Mesodermal cell (in vitro differentiated cells): Measurements from ENCODE around the gene MITD1.
A peak's percentile ranks its signal among the peaks of the same experiment; 100 is the strongest.
"Not testable (repeated sequence)": the region's sequence is repeated elsewhere in the genome, so short reads cannot be mapped to it uniquely, and the experiment has no call there.

Experiments
- H3K27ac ChIP-seq: 2 replicates; pipeline ENCODE4 v1.7.0; 2013; ENCODE audit warnings: mild to moderate bottlenecking, low read depth, low read length, moderate library complexity; ENCODE audit not compliant: severe bottlenecking
- H3K36me3 ChIP-seq: 2 replicates; pipeline ENCODE4 v1.7.1; 2013; ENCODE audit warnings: mild to moderate bottlenecking, low read length, moderate library complexity; ENCODE audit not compliant: control insufficient read depth, insufficient read depth
- H3K4me1 ChIP-seq: one replicate; pipeline ENCODE4 v1.7.1; 2013; ENCODE audit warnings: mild to moderate bottlenecking, low read length; ENCODE audit not compliant: insufficient read depth, control insufficient read depth, poor library complexity, severe bottlenecking
- H3K4me3 ChIP-seq: 2 replicates; pipeline ENCODE4 v1.7.0; 2013; ENCODE audit warnings: low read length, control low read depth, mild to moderate bottlenecking; ENCODE audit not compliant: insufficient read depth, poor library complexity, severe bottlenecking; ENCODE audit errors: extremely low read depth
- H3K9me3 ChIP-seq: 2 replicates; pipeline ENCODE4 v1.7.1; 2013; ENCODE audit warnings: mild to moderate bottlenecking, low read length, moderate library complexity; ENCODE audit not compliant: control insufficient read depth
- WGBS, 2 experiments: methylation state at CpG; one replicate each; pipeline ENCODE4 v1.1.5; 2013; ENCODE audit warnings: missing lambda C conversion rate in 2 of 2; ENCODE audit not compliant: insufficient coverage in 2 of 2; 5-methylcytosine and 5-hydroxymethylcytosine counted together

MITD1 gene

DNA sequence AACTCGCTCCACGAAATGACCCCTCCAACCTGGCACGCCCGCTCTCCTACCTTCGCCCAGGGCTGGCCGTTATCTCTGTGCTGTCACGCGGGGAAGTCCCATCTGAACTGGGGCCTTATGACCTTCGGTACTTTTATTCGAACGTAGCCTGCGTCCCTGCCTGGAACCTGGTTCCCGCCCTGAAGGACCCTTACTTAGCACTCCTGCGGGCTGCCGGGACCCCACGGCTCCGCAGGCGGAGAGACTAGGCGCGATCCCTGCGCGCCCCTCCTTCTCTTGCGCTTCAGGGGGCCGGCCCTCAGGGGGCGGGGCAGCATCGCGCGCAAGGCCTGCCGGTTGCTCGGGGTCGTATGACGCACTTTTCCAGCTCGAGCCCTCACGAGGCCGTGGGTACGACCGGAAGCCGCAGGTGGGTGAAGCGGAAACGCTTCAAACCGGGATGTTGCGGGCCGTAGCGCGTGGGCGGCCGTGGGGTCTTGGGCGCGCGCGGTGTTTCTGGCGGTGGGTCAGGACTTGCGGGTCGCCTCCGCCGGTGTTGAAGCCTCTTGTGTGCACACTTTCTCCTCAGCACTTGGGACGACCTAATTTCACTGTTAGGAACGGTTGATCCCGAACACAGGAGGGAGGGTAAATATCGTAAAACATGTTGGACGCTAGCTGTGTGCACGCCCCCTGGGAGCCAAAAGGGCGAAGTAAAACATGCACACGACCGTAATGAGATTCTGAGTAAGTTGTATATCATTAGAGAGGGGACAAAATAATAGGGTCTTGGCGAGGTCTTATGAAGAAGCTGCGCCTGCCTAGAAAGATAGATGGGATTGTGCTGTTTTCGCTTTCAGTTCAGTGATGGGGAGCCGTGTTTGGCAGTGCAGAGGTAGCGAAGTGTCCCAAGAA, 26.0 kb downstream of the MITD1 start, which contains the start of the genes LIPT1 and TSGA10:
Gene LIPT1 (plus strand): TSS at position 325 of the 894 bp plus-strand sequence. CDS start 6,991 bp downstream, outside the sequence.
Gene TSGA10 (minus strand): TSS at position 300 of the 894 bp plus-strand sequence. CDS start 45,503 bp downstream, outside the sequence.
- Histone ChIP-seq H3K36me3 (peaks cover 14% of the 10 kb centered on the region), H3K9me3 (no peaks in the 10 kb centered on the region), H3K27ac (peak within 1 kb of the TSS; percentile 48), H3K4me3 (peak within 1 kb of the TSS; percentile 67), H3K4me1 (peaks cover 5% of the 10 kb centered on the region)
- 0 to 1% methylated on average over 57 of the region's 70 CpGs for WGBS, 2 experiments

GRCh38 chr2:99153921-99154604, 26.8 kb downstream of the MITD1 start:
- Histone ChIP-seq H3K27ac (no peak overlapping the region), H3K4me3 (peak overlapping the region; percentile 67), H3K36me3 (peaks cover 12% of the 10 kb centered on the region), H3K9me3 (no peaks in the 10 kb centered on the region), H3K4me1 (peaks cover 5% of the 10 kb centered on the region)
- 57 to 61% methylated on average over 11 of the region's 12 CpGs for WGBS, 2 experiments

- Histone ChIP-seq H3K4me3 (no peak overlapping the region), H3K4me1 (peaks cover 5% of the 10 kb centered on the region), H3K9me3 (no peaks in the 10 kb centered on the region), H3K27ac (no peak overlapping the region), H3K36me3 (peaks cover under 1% of the 10 kb centered on the region)
- 89 to 91% methylated on average over 6 to 7 of the region's 7 CpGs for WGBS, 2 experiments
Measured at GRCh38 chr2:99152199-99152895, 28.5 kb downstream of the MITD1 start.

DNA sequence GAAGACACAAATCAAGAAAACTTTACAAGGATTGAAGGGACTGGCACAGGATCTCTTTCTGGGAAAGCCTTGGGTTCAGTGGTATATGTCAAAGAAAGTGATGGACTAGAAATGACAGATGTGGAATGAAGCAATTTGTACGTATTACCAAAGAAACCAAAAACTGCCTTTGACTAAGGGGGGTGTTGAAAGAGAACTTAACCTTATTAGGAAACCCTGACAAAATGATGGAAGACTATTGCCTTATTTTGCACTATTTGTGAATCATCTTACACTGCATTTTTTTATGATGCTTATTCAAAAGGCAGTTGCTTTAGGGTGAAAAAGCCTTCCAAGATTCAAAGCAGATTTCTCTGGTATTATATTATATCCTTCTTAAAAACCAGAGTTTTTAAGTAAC, 30.2 kb downstream of the MITD1 start:
- no peaks in the 10 kb centered on the region for H3K9me3 ChIP-seq
- H3K4me3 ChIP-seq: no peak overlapping the region
- peaks cover 2% of the 10 kb centered on the region for H3K4me1 ChIP-seq
- WGBS, 2 experiments: 100% methylated on average over 1 of the region's 1 CpG; no CpG with 5 or more reads in 1 of the 2 experiments
- H3K36me3 ChIP-seq: no peaks in the 10 kb centered on the region
- H3K27ac ChIP-seq: no peak overlapping the region

GRCh38 chr2:99141110-99142108, 39.4 kb downstream of the MITD1 start, which contains the start of gene C2orf15:
Gene C2orf15 (plus strand): TSS chr2:99141707. CDS start chr2:99150559, 8,852 bp downstream.
- Histone ChIP-seq H3K36me3 (no peaks in the 10 kb centered on the region), H3K9me3 (no peaks in the 10 kb centered on the region), H3K4me3 (peak within 1 kb of the TSS; percentile 71), H3K27ac (peak within 1 kb of the TSS; percentile 25), H3K4me1 (peaks cover 6% of the 10 kb centered on the region)
- whole genome bisulfite sequencing, 2 experiments: 0 to 1% methylated on average over 59 to 61 of the region's 84 CpGs

DNA sequence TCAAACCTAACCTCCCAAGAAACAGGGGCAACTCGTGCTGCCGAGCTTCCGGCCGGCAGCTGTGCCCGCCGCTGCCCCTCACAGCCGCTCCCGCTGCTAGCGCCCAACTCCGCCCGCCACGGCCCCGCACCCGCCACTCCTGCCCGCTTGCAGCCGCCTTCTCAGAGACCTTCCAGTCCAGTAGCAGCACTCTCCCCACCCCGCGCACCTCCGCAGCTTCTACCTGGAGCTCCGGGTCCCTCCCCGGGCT, 40.1 kb downstream of the MITD1 start:
- WGBS, 2 experiments: 0% methylated on average over 15 to 21 of the region's 21 CpGs
- Histone ChIP-seq H3K9me3 (no peaks in the 10 kb centered on the region), H3K4me1 (peaks cover 6% of the 10 kb centered on the region), H3K27ac (no peak overlapping the region), H3K36me3 (no peaks in the 10 kb centered on the region), H3K4me3 (peak overlapping the region; percentile 71)

DNA sequence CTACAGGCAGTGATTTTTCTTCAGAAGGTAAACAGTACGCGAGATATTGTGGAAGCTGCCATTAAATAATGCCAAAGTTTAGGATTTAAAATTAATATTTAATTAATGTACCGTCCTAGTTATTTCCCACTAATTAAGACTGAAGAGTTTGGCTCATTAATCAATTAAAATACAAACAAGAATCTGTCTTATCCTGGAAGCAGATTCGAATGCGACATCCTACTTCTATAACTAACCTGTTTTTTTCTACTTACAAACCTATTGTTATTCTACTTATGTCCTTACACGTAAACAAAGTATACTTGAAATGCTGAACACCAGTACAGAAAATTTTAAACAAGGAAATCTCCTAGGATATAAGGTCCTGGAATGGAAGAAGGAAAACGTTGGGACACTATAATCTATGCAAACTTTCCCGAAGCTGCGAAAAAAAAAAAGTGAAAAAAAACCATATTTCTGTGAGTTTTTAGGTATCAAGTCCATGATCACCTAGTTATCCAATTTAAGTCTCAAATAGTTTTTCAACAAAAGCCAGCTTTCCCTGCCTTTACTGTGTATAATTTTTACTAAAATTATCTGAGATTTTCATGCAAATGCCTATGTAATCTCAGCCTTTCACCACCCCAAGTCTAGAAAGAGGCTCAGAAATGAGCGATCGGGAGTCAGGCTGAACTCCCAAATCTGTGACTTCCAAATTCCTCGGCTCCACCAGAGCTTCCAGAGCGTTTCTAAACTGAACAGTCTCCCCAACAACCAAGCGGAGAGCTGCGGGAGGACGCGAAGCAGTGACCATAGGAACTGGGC, 40.6 kb downstream of the MITD1 start:
- H3K27ac ChIP-seq: no peak overlapping the region

GRCh38 chr2:99139003-99139402, 41.9 kb downstream of the MITD1 start:
- 90 to 100% methylated on average over 1 to 3 of the region's 4 CpGs for WGBS, 2 experiments
- H3K27ac ChIP-seq: no peak overlapping the region
- no peaks in the 10 kb centered on the region for H3K9me3 ChIP-seq
- H3K36me3 ChIP-seq: no peaks in the 10 kb centered on the region
- H3K4me3 ChIP-seq: no peak overlapping the region
- H3K4me1 ChIP-seq: peaks cover 6% of the 10 kb centered on the region

More for the DNA sequence above, 40.6 kb downstream of the MITD1 start:
- H3K4me3 ChIP-seq: peak overlapping the region; percentile 71
- no peaks in the 10 kb centered on the region for H3K9me3 ChIP-seq
- no peaks in the 10 kb centered on the region for H3K36me3 ChIP-seq
- peaks cover 6% of the 10 kb centered on the region for H3K4me1 ChIP-seq
- WGBS, 2 experiments: 7 to 14% methylated on average over 7 to 10 of the region's 17 CpGs

- H3K27ac ChIP-seq, H3K4me1 ChIP-seq, H3K4me3 ChIP-seq, H3K9me3 ChIP-seq, H3K36me3 ChIP-seq: not testable (repeated sequence)
- 80% methylated on average over 1 of the region's 2 CpGs; no CpG with 5 or more reads in 1 of the 2 experiments for WGBS, 2 experiments
Measured at GRCh38 chr2:99135044-99135556, 45.8 kb downstream of the MITD1 start.
